GM12865 (cell line): Measurements from ENCODE around the gene PRDM1.

Experiments used
- DNase-seq: peaks from one replicate; pipeline ENCODE4 v3.0.0; 2010; ENCODE audit warnings: low read depth
- H3K4me3 ChIP-seq: 2 replicates; pipeline ENCODE4 v1.5.1; 2011; ENCODE audit warnings: mild to moderate bottlenecking, low read depth, low read length, control low read depth
- CTCF ChIP-seq: IDR thresholded peaks from 2 replicates; pipeline ENCODE4 v1.5.1; 2011; ENCODE audit warnings: low read length, control low read depth, low read depth, inconsistent platforms; ENCODE audit not compliant: insufficient read depth; ENCODE audit errors: missing control alignments

PRDM1 gene

GRCh38 chr6:106084106-106084988, 1.8 kb upstream of the PRDM1 start:
- DNase-seq, result peak; percentile 91
- H3K4me3 ChIP-seq, result no peak overlapping the region; the same call in 1 of the 2 replicates
- peak; percentile 41 for TF ChIP-seq CTCF

- DNase-seq, result no peak
- TF ChIP-seq CTCF, result no peak
- peak overlapping the region; percentile 74 for H3K4me3 ChIP-seq
These were observed 996 bp upstream of the PRDM1 start for GRCh38 chr6:106084989-106085691.

- TF ChIP-seq CTCF, result no peak
- H3K4me3 ChIP-seq, result peak overlapping the region; percentile 74
- no peak for DNase-seq
These were observed 498 bp upstream of the PRDM1 start for GRCh38 chr6:106085692-106085983.

- no peak for DNase-seq
- no peak for TF ChIP-seq CTCF
- H3K4me3 ChIP-seq, result peak overlapping the region; percentile 74
These were observed 659 bp downstream of the PRDM1 start for GRCh38 chr6:106086814-106087175.

GRCh38 chr6:106087548-106088325, 1.6 kb downstream of the PRDM1 start:
- no peak for DNase-seq
- TF ChIP-seq CTCF, result no peak
- peak overlapping the region; percentile 74 for H3K4me3 ChIP-seq

- peak; percentile 17 for TF ChIP-seq CTCF
These were observed 3.9 kb downstream of the PRDM1 start for GRCh38 chr6:106090001-106090400.

More at GRCh38 chr6:106090001-106090400, 3.9 kb downstream of the PRDM1 start:
- H3K4me3 ChIP-seq, result peak overlapping the region; percentile 74
- DNase-seq, result peak; percentile 69
